ENCODE data around the gene THSD4.

- no peak for TF ChIP-seq CTCF (IDR thresholded peaks at IDR 0.05; ENCODE audit: control extremely low read depth in 1 of 3, insufficient read depth in 1 of 3, low read depth in 1 of 3, low read length in 3 of 3)
- no peak for TF ChIP-seq CHD2 (IDR thresholded peaks at IDR 0.05; ENCODE audit: low read length)
- TF ChIP-seq ASH2L (IDR thresholded peaks at IDR 0.05; ENCODE audit: low read length): no peak
- TF ChIP-seq MAX (IDR thresholded peaks at IDR 0.05): no peak
- no peak for TF ChIP-seq RNF2 (IDR thresholded peaks at IDR 0.05; ENCODE audit: borderline replicate concordance, low read depth, low read length, missing control alignments, poor library complexity, severe bottlenecking)
- no peak for TF ChIP-seq CEBPB (IDR thresholded peaks at IDR 0.05; ENCODE audit: low read depth, low read length)
- TF ChIP-seq SAP30 (IDR thresholded peaks at IDR 0.05; ENCODE audit: insufficient read depth, insufficient replicate concordance, low read length): no peak
- TF ChIP-seq NRF1 (IDR thresholded peaks at IDR 0.05; ENCODE audit: low read depth, low read length): no peak
- TF ChIP-seq RBBP5 (IDR thresholded peaks at IDR 0.05; ENCODE audit: borderline replicate concordance, low read depth, low read length): no peak
- TF ChIP-seq JUN (IDR thresholded peaks at IDR 0.05; ENCODE audit: low read depth, low read length): no peak
Observed at GRCh38 chr15:71334434-71334833, 219.2 kb downstream of the THSD4 start.

Data from H1 (cell line).